BE2C (cell line): Measurements from ENCODE around the gene COL26A1.
"Not testable (repeated sequence)": the region's sequence is repeated elsewhere in the genome, so short reads cannot be mapped to it uniquely, and the experiment has no call there.

Source experiments
- DNase-seq: peaks from one replicate; pipeline ENCODE4 v3.0.0-alpha.2; 2020
- H3K27me3 ChIP-seq: fragments of 250-450 bp; sonication (Bioruptor Pico); 2 replicates; pipeline ENCODE4 v1.5.1; 2020; ENCODE audit warnings: mild to moderate bottlenecking
- H3K36me3 ChIP-seq: fragments of 250-450 bp; sonication (Bioruptor Pico); 2 replicates; pipeline ENCODE4 v1.5.1; 2020; ENCODE audit warnings: mild to moderate bottlenecking
- H3K4me1 ChIP-seq: fragments of 250-450 bp; sonication (Bioruptor Pico); 2 replicates; pipeline ENCODE4 v1.5.1; 2020
- H3K4me3 ChIP-seq: 2 replicates; pipeline ENCODE4 v1.5.1; 2011; ENCODE audit warnings: low read depth, low read length
- H3K9me3 ChIP-seq: fragments of 250-450 bp; sonication (Bioruptor Pico); 2 replicates; pipeline ENCODE4 v1.5.1; 2020
- TF ChIP-seq, protein P1 (sequence below): IDR thresholded peaks from 2 replicates; pipeline ENCODE4 v1.5.1; 2012; ENCODE audit warnings: mild to moderate bottlenecking, low read depth, low read length

Gene COL26A1

DNA sequence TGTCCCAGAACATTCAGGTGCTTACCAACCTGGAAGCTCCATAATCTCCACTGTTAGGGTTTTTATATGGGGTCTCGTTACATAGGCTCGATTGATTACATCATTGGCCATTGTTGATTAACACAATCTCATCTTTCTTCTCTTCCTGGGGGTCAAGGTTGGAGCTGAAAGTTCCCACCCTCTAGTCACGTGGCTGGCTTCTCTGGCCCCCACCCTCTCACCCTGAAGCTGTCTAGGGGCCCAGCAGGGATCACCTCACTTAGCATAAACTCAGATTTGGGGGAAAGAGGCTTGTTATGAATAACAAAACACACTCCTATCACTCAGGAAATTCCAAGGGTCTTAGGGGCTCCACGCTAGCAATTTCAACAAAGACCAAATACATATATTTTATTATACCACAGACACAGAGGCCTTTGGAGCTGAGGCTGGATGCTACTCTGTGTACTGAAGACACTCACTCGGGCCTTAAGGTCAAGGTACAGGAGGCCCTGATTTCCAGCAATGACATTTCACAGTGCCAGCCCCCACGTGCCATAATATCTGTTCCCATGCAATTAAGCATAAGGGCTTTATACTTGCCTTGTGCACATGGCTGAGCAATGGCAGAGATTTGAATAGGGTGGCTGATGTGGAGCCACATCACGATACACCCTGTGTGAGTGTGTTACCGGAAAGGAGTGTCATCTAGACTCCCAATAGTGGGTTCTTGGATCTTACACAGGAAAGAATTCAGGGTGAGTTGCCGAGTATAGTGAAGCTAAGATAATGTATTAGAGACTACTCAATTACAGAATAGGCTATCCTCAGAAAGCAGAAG is 108.2 kb downstream of the COL26A1 start:
- TF ChIP-seq, protein P1, sequence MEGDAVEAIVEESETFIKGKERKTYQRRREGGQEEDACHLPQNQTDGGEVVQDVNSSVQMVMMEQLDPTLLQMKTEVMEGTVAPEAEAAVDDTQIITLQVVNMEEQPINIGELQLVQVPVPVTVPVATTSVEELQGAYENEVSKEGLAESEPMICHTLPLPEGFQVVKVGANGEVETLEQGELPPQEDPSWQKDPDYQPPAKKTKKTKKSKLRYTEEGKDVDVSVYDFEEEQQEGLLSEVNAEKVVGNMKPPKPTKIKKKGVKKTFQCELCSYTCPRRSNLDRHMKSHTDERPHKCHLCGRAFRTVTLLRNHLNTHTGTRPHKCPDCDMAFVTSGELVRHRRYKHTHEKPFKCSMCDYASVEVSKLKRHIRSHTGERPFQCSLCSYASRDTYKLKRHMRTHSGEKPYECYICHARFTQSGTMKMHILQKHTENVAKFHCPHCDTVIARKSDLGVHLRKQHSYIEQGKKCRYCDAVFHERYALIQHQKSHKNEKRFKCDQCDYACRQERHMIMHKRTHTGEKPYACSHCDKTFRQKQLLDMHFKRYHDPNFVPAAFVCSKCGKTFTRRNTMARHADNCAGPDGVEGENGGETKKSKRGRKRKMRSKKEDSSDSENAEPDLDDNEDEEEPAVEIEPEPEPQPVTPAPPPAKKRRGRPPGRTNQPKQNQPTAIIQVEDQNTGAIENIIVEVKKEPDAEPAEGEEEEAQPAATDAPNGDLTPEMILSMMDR: no peak
- DNase-seq: no peak
- no peaks in the 10 kb centered on the region for H3K4me1 ChIP-seq
- H3K36me3 ChIP-seq: no peaks in the 10 kb centered on the region
- H3K9me3 ChIP-seq: no peaks in the 10 kb centered on the region
- H3K27me3 ChIP-seq: no peaks in the 10 kb centered on the region; the same call in 1 of the 2 replicates
- no peak overlapping the region for H3K4me3 ChIP-seq

DNA sequence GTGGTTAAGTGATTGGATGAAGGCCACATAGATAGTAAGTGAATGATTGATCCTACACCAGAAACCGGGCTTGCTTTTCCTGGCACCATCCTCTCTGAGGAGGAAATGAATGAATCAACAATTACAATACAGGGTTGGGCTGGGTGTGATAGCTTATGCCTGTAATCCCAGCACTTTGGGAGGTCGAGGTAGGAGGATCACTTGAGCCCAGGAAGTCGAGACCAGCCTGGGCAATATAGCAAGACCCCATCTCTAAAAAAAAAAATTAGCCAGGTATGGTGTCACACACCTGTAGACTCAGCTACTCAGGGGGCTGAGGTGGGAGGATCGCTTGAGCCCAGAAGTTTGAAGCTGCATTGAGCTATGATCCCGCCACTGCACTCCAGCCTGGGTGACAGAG is 111.5 kb downstream of the COL26A1 start:
- H3K4me1 ChIP-seq: no peaks in the 10 kb centered on the region
- no peaks in the 10 kb centered on the region for H3K36me3 ChIP-seq
- no peaks in the 10 kb centered on the region for H3K9me3 ChIP-seq
- no peak overlapping the region for H3K4me3 ChIP-seq
- DNase-seq: no peak
- TF ChIP-seq, protein P1: no peak
- no peaks in the 10 kb centered on the region; the same call in 1 of the 2 replicates for H3K27me3 ChIP-seq

DNA sequence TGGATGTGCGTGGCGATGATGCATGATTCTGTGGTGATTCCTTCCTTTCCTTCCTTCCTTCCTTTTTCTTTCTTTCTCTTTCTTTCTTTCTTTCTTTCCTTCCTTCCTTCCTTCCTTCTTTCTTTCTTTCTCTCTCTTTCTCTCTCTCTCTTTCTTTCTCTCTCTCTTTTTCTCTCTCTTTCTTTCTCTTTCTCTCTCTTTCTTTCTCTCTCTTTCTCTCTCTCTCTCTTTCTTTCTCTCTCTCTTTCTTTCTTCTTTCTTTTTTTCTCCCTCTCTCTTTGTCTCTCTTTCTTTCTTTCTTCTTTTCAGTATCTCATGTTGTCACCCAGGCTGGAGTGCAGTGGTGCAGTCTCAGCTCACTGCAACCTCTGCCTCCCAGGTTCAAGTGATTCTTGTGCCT is 113.0 kb downstream of the COL26A1 start:
- not testable (repeated sequence) for H3K27me3 ChIP-seq, H3K4me1 ChIP-seq, H3K4me3 ChIP-seq, H3K9me3 ChIP-seq, H3K36me3 ChIP-seq, DNase-seq

DNA sequence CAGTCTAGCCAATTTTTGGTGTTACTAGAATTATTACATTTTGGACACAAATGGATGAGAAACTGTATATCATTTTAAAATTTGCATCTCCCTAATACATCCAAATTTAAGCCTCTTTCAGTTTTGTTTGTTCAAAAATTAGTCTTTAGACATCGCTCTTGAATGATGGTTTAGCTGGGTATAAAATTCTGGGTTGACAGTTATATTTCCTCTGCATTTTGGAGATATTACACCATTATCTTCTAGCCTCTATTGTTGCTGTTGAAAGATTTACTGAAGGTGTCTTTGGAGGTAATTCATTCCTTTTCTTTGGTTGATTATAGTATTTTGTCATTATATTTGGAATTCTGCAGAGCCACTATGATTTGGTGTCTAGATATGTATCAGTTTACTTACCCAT is 116.5 kb downstream of the COL26A1 start:
- TF ChIP-seq, protein P1: no peak
- DNase-seq: no peak
- Histone ChIP-seq H3K36me3 (no peaks in the 10 kb centered on the region), H3K4me1 (no peaks in the 10 kb centered on the region), H3K9me3 (no peaks in the 10 kb centered on the region), H3K27me3 (no peaks in the 10 kb centered on the region; the same call in 1 of the 2 replicates), H3K4me3 (no peak overlapping the region)

DNA sequence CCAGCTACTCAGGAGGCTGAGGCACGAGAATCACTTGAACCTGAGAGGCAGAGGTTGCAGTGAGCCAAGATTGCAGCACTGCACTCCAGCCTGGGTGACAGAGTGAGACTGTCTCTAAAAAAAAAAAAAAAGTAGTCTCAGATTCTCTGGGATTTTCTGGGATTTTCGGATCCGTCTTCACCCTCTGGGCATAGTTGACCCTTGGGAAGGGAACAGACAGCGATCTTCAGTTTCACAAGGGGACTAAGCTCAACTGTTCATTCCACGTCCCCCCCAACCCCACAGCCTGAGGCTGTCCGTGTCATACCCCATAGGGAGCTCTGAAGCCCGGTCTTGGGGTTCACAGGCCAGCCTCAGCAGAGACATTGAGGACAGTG is 123.4 kb downstream of the COL26A1 start:
- H3K36me3 ChIP-seq, H3K9me3 ChIP-seq, H3K4me3 ChIP-seq, DNase-seq, H3K4me1 ChIP-seq, H3K27me3 ChIP-seq: not testable (repeated sequence)

DNA sequence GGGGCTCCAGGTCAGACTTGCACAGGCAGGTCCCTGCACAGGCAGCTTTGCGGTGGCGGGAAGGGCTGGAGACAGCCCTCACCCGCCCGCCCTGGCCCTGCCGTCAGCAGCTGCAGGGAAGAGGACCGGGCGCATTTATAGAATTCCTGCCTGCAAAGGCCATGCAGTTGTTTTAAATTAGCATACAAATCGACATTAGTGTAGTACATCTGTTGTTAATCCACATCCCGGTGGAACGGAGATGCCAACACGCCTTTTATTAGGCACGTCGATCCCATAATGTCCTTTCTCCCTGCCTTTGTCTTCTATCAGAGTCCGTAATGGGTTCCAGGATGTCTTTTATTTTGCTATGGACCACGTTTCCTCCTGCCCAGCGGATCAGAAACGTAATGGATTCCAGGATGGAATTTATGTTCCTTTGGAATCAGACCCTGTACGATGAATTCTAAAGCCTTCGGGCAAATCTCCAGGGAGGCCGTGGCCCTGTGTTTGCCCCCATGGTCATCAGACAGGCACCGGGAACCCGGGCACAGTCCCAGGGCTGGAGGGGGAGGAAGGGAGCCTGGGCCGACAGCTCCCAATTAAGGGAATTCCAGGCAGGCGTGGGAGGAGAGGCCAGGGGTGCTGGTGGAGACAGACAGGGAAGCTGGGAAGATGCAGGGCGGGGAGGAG is 123.9 kb downstream of the COL26A1 start:
- DNase-seq: peak; percentile 33
- no peaks in the 10 kb centered on the region for H3K36me3 ChIP-seq
- TF ChIP-seq, protein P1: no peak
- H3K9me3 ChIP-seq: no peaks in the 10 kb centered on the region
- peak overlapping the region; percentile 28 for H3K4me3 ChIP-seq
- H3K4me1 ChIP-seq: peaks cover 5% of the 10 kb centered on the region
- H3K27me3 ChIP-seq: no peaks in the 10 kb centered on the region

DNA sequence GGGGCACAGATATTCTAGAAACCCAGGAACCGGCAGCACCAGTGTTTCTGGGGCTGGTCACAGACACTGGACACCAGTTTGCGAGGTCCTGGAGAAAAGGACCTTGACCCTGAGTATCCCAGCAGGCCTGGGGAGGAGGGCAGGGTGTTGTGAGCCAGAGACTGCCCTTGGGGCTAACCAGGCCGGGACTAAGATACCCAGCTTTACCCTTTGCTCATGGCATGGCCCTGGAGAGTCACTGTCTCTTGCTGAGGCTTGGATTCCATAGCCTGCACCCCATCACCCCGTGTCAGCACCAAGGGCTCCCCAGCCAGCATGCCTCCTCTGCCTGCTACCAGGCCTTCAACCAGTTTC is 124.4 kb downstream of the COL26A1 start:
- Histone ChIP-seq H3K4me1 (peaks cover 5% of the 10 kb centered on the region), H3K27me3 (no peaks in the 10 kb centered on the region), H3K9me3 (no peaks in the 10 kb centered on the region), H3K4me3 (no peak overlapping the region), H3K36me3 (no peaks in the 10 kb centered on the region)
- TF ChIP-seq, protein P1: no peak
- no peak for DNase-seq
